HG02885 (cell line): ENCODE measurements around the gene CYTH1.
A peak's percentile ranks its signal among the peaks of the same experiment; 100 is the strongest.

ENCODE experiments used
- ATAC-seq: cut with Tn5 transposase; IDR thresholded peaks from one replicate; pipeline ENCODE4 v1.9.1; 2021; ENCODE audit warnings: mild to moderate bottlenecking; ENCODE audit not compliant: unreplicated experiment, poor library complexity

The CYTH1 gene

GRCh38 chr17:78739331-78739931, 42.6 kb downstream of the CYTH1 start:
- ATAC-seq, result no peak

GRCh38 chr17:78738698-78739097, 43.4 kb downstream of the CYTH1 start:
- no peak for ATAC-seq

DNA sequence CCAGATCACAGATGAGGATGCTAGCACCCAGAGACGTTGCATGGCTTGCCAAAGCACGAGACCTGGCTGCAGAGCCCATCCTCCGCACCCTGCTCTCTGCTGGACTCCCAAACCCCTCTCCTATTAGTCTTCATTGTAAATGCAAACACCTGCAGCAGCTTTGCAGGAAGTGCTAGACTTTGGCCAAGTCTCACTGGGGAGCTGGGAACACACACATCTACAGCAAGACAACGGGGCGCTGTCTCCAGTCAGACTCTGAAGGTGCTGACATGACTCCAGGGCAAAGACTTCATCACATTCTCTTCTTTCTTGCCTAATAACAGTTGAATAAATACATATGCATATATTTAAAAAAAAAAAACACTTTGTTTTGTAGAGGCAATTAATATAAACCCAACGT, 43.8 kb downstream of the CYTH1 start:
- no peak for ATAC-seq

DNA sequence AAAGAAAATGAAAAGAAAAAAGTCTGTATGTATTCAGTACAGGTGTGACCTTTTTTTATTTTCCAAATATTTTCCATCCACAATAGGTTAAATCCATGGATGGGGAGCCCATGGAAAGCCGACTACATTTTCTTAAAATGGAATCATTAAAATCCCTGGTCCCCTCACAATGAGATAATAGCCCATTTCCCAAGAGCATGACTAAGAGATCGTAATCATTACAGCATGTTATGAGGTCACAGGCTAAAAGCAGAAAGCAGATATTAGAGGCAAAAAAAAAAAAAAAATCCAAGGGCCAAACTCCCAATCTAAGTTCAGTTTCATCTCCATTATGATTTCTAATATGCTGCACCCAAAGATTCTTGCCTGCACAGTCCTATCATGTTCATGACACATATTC, 44.7 kb downstream of the CYTH1 start:
- no peak for ATAC-seq

DNA sequence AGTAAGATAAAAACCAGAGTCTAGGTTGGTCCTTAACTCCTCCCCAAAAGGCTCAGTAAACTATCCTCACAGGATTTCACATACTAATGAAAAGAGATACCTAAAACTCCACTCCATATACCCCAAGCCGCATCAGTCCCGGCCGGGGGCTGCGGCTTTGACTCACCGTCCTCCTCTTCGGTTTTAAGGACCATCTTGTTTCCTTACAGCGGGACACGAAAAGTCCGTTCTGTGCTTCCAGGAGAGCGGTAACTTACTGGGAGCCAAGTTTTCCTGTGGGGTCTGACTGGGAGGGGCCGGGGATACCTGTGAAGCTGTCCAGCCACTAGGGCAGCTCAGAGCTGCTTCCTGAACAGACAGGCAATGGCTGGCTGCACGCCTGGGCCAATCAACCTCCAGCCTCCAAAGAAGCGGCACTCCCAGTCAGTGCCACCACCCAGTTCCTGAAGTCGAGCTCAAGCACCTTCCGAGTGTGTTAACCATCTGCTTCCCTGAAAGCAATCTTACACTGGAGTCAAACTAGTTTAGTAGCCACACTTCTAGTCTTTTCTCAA, 45.5 kb downstream of the CYTH1 start:
- peak; percentile 62 for ATAC-seq

DNA sequence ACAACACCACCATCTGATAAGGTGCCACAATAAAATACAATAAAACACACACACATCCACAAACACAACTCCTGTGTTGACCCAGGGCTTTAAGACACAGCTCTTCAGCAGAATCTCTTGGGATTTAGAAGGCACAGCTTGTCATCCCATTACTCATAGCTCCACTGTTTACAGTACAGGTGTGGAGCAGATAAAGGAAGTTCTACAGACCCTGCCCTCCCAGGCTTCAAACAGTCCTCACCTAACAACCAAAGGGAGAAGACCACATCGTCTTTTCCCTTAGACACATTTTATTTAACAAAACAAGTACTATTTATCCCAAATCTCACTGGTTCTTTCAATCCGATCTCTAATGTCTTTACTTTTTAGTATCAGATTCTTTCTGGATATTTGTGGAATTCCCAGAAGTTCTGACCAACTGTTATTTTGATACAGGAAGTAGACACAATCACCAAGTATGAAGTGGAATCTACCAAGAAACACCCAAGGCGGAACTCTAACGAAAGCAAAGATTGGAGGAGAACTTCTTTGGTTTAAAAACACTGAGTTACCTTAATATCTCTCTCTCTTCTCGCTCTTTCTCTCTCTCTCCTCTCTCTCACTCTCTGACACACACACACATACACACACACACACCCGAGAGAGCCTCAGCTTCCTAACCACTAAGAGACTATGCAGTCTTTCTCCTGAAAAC, 46.1 kb downstream of the CYTH1 start:
- ATAC-seq, result no peak

DNA sequence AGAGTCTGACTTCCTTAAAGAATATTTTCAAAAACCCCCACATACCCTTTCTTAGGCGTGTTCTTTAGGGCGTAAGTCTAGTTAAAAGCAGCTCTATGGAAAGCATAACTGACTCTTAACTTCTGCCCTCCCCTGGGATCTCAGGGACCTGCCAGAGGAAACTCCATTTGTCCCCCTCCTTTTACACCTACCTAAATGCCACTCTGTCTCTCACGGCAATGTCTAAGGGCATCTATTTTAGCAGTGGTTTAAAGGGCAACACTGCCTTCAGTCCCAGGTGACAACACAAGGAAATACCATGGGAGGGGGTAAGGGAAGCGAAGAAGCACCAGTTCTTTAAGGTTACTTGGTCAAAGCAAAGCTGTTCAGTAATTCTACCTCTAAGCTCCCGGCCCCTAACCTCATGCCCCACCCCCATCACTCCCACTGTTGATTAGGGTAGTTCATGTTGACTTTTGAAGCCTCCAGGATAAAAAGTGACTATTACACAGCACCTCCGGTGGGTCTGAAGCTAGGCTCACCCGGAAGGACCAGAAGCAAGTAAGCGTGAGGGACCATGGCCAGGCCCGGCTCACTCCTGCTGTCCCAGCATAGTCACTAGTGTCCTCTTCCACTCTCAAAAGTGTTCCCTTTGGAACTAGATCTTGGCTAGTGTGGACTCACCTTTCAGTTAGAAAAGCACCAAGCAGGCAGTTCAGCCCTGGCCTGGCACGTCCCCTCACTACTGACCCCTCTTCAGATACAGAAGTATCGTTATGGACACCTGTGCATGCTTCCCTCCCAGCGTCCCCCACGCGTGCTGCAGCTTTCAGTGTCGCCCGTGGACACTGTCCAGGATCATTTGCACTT, 47.1 kb downstream of the CYTH1 start:
- ATAC-seq, result no peak

GRCh38 chr17:78732354-78732753, 49.7 kb downstream of the CYTH1 start:
- ATAC-seq, result no peak

- ATAC-seq, result no peak
Observed at GRCh38 chr17:78731904-78732303, 50.2 kb downstream of the CYTH1 start.

GRCh38 chr17:78729641-78730040, 52.4 kb downstream of the CYTH1 start:
- ATAC-seq, result no peak

GRCh38 chr17:78728495-78728894, 53.6 kb downstream of the CYTH1 start:
- no peak for ATAC-seq

GRCh38 chr17:78727476-78728229, 54.4 kb downstream of the CYTH1 start:
- ATAC-seq, result no peak

GRCh38 chr17:78727057-78727456, 55.0 kb downstream of the CYTH1 start:
- no peak for ATAC-seq

GRCh38 chr17:78726513-78726912, 55.6 kb downstream of the CYTH1 start:
- no peak for ATAC-seq

DNA sequence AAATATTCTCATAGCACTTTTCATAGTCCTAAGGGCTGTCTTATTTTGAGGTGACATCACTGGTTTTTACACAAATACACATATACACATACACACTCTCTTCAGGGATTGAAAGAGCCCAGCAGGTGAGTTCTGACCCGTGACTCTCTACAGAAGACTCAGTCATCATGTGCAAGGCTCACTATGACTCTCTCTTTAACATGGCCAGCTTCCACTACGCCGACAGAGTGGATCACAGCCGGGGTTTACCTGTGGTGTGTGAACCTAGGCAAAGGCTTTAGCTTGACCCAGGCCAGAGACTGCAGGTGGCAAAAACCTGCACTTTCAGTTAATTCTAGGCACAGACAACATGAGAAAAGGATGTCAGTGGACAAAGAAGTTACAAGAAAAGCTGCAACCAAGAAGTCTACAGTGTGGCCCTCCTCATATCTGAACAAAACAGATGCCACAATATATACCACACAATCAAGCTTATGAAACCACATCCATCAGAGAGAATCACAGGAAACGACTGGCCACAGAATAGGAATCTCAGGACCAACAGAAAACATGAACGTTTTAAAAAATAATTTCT, 56.5 kb downstream of the CYTH1 start:
- ATAC-seq, result peak; percentile 47

DNA sequence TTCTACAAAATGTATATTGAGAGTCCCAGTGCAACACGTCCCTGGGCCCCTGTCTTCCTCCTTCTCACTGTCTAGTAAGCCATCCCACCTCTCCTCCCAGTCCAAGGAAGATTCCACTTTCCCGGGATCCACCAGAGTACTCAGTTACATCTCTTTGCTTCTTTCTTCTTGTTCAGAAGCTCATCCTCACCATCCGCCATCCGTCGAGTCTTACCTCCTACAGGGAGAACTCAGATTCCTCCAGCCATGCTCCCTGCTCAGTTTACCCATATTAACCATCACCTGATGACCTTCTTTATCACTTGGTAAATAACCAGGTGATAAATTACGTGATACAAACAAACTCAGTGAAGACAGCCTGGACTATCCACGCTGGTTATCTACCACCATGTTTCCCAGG, 57.1 kb downstream of the CYTH1 start:
- no peak for ATAC-seq

DNA sequence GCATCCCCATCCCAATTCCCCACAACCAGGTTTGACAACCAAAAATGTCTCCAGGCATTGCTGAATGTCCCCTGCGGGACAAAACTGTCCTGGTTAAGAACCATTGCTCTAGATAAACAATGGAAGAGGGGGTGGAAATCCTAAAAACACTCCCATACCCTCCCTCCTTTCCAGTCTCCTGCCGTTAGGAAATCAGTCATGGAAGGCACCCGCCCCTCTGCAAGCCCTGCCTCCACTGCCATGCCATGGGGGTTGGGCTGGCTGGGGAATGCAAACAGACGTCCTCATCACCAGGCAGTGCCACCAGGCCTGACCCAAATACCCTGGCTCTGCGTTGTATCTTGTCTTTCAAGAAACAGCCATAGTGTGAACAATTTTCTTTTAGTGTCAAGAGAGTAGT, 57.5 kb downstream of the CYTH1 start:
- ATAC-seq, result no peak

DNA sequence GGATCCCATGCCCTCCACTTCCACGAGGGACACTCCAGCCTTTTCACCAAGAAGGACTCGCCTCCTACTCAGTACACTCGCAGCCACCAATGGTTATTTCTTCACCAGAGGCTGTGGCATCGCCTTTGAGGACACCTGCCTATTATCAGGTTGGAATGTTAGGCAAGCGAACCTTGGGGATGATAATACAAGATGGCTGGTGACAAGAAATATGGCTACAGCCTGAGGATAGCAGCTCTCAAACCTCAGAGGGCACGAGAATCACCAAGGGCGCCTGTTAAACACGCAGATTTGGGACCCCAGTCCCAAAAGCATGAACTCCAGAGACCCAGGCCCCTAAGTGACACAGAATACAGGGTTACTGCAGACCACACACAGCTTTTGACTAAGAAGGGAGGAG, 58.1 kb downstream of the CYTH1 start:
- no peak for ATAC-seq

GRCh38 chr17:78723001-78723796, 58.9 kb downstream of the CYTH1 start:
- no peak for ATAC-seq
